Stimulated activated naive CD4-positive, alpha-beta T cell (primary cell): ENCODE measurements around the gene UCHL1.
"Not testable (repeated sequence)": the region's sequence is repeated elsewhere in the genome, so short reads cannot be mapped to it uniquely, and the experiment has no call there.

Experiments used
- DNase-seq, 6 experiments: peaks; one replicate each; lab custom pipeline; 2025; lab: John Stamatoyannopoulos, UW

The UCHL1 gene

DNA sequence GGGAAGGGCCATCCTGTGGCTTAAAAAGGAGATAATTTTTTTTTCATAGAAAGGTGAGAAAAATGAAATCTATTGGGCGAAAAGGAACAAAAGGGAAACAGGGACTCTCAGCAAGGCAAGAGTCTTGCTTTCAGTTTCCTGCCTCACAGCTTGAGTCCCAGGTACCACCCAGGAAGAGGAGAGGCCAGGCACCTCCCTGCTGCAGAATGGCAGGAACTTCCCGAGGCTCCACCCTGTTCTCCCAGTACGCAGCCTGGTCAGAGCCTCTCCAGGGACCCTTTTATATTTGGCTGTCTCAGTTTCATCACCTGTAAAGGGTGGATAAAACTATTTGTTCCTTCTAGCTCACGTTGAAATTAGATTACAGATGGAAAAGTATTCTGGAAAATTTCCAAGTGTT is 33.8 kb downstream of the UCHL1 start:
- no peak for DNase-seq

DNA sequence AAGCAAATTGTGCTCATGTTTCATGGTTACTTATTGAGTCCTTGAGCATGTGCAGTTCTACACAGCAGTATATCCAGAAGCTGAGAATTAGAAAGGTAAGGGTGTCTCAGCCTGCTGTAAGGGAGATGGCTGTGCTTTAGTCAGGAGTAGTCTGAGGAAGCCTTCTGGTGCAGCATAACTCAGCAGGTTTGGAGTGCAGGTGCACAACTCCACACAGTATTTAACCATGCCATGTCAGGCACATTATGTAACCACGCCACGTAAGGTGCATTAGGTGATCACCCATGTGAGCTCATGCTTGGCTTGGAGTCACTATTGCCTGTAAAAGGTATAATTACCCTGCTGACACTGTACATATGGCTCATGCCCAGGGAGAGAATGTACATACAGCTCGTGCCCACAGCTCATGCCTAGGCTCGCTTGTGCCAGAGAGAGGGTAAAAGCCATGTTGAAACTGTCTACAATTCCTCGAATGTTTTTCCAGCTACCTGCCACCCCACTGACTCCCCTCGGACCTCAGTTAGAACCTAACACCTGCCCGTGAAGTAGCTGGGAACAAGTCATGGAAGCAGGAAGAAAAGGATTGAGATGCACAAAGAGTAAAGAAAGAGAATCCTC is 37.8 kb downstream of the UCHL1 start:
- no peak for DNase-seq

DNA sequence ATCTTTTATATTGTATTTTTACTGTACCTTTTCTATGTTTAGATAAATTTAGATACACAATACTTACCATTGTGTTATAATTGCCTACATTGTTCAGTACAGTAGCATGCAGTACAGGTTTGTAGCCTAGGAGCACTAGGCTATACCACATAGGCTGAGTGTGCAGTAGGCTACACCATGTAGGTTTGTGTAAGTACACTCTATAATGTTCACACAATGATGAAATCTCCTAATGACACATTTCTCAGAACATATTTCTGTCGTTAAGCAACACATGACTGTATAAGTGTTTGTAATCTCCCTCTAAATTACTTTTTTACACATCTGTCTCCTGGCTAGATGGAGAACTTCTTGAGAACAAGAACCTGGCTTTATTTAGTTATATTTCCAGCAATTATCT is 40.3 kb downstream of the UCHL1 start:
- DNase-seq = no peak

DNA sequence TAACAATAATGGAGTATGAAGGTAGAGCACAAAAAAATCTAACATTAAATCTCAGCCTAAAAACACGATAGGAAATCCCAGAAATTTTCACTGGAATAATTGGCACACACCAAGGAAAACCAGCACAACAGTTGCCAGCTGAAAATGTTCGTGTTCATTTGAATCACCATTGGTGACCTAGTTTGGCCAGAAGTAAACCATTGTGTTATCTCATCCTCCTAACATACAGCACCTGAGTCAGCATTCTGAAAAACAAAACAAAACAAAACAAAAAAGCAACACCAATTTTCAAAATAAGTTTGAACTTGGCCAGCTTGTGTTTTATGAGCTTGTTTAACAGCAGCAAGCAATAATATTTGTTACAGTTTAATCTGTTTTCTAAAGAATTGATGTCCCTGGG is 41.1 kb downstream of the UCHL1 start:
- DNase-seq = no peak

DNA sequence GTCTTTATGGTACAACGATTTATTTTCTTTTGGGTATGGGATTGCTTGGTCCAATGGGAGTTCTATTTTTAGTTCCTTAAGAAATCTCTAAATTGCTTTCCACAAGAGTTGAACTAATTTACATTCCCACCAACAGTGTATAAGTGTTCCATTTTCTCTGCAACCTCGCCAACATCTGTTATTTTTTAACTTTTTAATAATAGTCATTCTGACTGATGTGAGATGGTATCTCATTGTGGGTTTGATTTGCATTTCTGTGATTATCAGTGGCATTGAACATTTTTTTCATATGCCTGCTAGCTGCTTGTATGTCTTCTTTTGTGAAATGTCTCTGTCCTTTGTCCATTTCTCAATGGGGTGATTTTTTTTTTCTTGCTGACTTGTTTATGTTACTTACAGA is 42.8 kb downstream of the UCHL1 start:
- DNase-seq = no peak

DNA sequence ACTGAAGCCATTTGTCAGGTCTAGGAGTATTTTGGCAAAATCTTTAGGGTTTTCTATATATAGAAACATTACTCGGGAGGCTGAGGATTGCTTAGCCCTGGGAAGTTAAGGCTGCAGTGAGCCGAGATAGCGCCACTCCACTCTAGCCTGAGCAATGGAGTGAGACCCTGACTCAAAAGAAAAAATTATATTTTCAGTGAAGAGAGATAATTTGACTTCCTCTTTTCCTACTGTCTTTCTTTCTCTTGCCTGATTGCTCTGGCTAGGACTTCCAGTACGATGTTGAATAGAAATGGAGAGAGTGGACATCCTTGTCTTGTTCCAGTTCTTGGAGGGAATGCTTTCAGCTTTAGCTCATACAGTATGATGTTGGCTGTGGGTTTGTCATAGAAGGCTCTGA is 44.4 kb downstream of the UCHL1 start:
- DNase-seq = no peak

DNA sequence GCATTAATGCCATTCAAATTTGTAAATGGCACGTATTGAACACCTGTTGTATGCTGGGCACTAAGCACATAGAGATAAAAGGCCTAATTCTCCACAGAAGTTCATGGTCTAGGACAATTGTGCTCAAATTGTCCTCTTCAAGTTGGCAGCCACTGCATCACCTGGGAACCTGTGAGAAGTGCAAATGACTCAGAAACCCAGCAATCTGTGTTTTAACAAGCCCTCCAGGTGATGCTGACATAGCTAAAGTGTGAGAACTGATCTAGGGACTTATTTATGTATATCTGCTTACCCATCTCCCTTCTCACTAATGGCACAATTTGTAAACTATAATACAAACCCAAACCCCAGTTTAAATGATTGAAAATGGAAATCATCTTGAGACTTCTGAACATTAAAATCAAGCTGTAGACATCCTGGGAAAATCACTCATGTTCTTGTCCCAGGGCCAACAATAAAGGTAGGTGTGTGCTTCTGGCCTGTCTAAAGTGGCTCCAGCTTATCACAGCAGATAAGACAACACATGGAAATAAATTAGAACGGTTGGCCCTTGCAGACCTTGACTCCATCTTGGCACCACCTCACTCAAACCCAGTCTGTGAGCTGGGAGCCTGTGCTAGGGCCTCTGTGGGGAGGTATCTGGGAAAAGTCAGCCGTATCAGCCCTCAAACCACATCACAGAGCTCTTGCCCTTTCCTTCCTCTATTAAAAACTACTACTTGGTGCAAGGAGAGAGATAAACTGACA is 46.8 kb downstream of the UCHL1 start:
- DNase-seq = no peak

DNA sequence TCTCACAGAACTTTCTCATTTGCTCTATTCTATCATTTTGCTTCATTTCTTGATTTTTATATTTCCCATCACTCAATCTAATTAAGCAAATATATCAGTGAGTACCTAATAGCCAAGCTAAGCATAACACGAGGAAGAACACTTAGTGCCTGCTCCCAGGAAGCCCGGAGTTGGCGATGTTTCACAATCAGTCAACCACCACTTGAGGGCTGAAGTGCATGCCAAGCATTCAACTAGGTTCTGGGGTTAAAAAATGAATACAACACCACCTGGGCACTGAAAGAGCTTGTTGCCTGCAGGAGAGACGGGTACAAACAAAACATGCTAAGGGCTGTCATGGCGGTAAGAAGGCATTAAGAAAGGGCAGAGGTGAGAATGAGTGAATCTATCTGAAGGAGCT is 47.5 kb downstream of the UCHL1 start:
- no peak for DNase-seq

DNA sequence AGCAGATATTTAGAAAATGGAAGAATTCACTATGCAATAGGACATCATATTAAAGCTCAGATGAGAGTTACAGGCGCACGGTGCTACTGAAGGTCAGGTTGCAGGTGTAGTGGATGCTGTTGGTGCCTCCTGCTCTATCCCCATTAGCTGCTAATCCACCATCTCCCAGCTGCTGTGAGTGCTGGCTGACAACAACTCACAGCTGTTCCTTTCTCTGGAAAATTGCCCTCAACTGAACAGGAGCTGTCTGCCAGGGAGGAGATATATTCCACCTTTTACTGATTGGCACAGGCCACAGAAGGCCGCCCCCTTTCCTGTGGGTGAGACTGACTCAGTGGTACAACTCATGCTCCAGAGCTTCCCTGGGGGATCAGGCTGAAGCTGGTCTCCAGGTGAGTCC is 48.7 kb downstream of the UCHL1 start:
- no peak for DNase-seq

DNA sequence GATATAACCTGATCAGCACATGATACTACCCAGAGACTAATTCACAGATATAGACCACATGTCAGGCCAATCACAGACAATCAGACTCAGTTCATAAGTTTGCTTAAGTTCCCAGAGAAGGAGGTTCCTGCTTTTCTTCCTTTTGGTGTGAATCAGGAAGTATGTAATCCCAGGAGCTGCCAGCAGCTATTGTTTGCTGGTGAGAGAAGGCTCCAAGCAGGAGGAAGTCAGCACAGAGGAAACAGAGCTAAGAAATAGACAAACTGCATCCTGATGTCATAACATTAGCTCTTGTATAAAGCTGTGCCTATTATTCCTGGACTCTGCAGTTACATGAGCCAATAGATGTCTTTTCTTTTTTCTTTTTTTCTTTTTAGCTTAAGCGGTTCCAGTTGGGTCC is 50.9 kb downstream of the UCHL1 start:
- DNase-seq = no peak

DNA sequence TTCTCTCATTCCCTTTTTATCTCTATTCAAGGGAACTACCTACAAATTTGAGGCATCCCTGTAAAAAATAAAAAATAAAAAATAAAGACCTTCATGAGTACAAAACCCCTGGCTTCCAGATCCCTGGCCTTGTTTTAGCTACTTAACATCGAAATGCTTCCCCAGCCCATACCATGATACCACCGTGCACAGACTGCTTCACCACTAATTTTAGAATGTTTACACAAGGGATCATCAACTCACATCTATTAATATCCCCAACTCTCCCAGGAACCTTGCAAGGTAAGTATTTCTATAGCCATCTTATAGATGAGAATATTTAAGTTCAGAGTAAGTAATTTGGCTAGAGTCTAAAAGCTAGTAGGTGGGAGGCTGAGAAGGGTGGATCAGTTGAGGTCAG is 51.7 kb downstream of the UCHL1 start:
- DNase-seq = no peak

DNA sequence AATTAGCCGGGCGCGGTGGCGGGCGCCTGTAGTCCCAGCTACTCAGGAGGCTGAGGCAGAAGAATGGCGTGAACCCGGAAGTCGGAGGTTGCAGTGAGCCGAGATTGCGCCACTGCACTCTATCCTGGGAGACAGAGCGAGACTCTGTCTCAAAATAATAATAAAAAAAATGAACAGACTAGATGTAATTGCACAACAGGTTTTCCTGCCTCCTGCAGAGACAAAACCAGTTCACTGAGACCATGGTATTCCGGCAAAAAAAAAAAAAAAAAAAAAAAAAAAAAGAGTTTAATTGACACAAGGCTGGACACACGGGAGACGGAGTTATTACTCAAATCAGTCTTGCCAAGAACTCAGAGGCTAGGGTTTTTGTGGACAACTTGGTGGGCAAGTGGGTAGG is 58.7 kb downstream of the UCHL1 start:
- not testable (repeated sequence) for DNase-seq

DNA sequence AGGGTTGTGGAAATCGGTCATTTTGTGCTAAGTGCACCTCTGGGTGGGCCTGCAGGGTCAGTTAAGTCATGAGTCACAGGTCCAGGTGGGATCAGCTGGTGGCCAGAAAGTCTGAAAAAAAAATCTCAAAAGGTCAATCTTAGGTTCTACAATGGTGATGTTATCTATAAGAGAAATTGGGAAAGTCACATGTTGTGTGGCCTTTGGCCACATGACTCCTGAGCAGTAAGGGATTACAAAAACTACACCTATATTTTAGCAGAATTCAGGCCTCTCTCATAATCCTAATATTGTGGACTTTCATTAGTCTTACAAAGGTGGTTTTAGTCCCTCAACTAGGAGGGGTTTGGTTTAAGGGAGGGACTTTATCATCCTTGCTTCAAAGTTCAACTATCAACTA is 59.1 kb downstream of the UCHL1 start:
- DNase-seq = no peak
